Common myeloid progenitor, CD34-positive (primary cell): ENCODE data around the gene SLIT2.

ENCODE experiments used
- CTCF ChIA-PET: fragments of 350-600 bp; sonication (Branson Sonifier 250); formaldehyde crosslinking; loops from one replicate; lab custom pipeline; 2021; ENCODE audit warnings: antibody characterized with exemption; lab: Charles Lee
- POLR2A ChIA-PET: fragments of 350-600 bp; sonication (Branson Sonifier 250); formaldehyde crosslinking; loops from one replicate; lab custom pipeline; 2021; ENCODE audit warnings: antibody characterized with exemption; lab: Charles Lee
- DNase-seq, 3 donors: peaks; one replicate each; pipeline versions ENCODE4 v3.0.0 to v3.0.0-alpha.2; 2013
- H3K27ac ChIP-seq, 2 experiments: 1 replicate in 1 of 2; 2 replicates in 1 of 2; pipeline ENCODE4 v1.7.0; 2013; ENCODE audit warnings: inconsistent platforms in 2 of 2, low read length in 2 of 2, mild to moderate bottlenecking in 2 of 2, low read depth in 1 of 2, moderate library complexity in 1 of 2; ENCODE audit not compliant: severe bottlenecking in 2 of 2, insufficient read depth in 1 of 2, poor library complexity in 1 of 2
- H3K27me3 ChIP-seq, 5 experiments: replicated peaks in 2 of 5; 1 replicate in 3 of 5; 2 replicates in 2 of 5; pipeline versions ENCODE4 v1.6.1 to v1.7.0; 2013; ENCODE audit warnings: low read length in 4 of 5, mild to moderate bottlenecking in 2 of 5, moderate library complexity in 2 of 5, inconsistent platforms in 1 of 5; ENCODE audit not compliant: insufficient read depth in 5 of 5, control insufficient read depth in 4 of 5
- H3K36me3 ChIP-seq, 4 experiments: 1 replicate in 2 of 4; 2 replicates in 2 of 4; pipeline versions ENCODE4 v1.6.1 to v1.7.0; 2013; ENCODE audit warnings: low read length in 3 of 4, control low read depth in 1 of 4, mild to moderate bottlenecking in 1 of 4; ENCODE audit not compliant: control insufficient read depth in 4 of 4, insufficient read depth in 4 of 4
- H3K4me1 ChIP-seq, 4 experiments: 1 replicate in 3 of 4; 2 replicates in 1 of 4; pipeline versions ENCODE4 v1.6.1 to v1.7.1; 2013; ENCODE audit warnings: low read length in 3 of 4, mild to moderate bottlenecking in 3 of 4, control low read depth in 1 of 4, inconsistent platforms in 1 of 4, moderate library complexity in 1 of 4; ENCODE audit not compliant: control insufficient read depth in 4 of 4, insufficient read depth in 4 of 4; ENCODE audit errors: control extremely low read depth in 1 of 4
- H3K4me3 ChIP-seq, 7 experiments: 1 replicate in 4 of 7; 2 replicates in 3 of 7; pipeline versions ENCODE4 v1.5.1 to v1.7.0; 2013; ENCODE audit warnings: mild to moderate bottlenecking in 7 of 7, low read length in 6 of 7, moderate library complexity in 6 of 7, inconsistent platforms in 2 of 7, low read depth in 2 of 7, control low read depth in 1 of 7; ENCODE audit not compliant: insufficient read depth in 4 of 7, control insufficient read depth in 1 of 7; ENCODE audit errors: extremely low read depth in 1 of 7
- H3K9me3 ChIP-seq, 5 experiments: 1 replicate in 4 of 5; 2 replicates in 1 of 5; pipeline versions ENCODE4 v1.6.1 to v1.7.1; 2013; ENCODE audit warnings: low read length in 4 of 5, mild to moderate bottlenecking in 2 of 5, inconsistent platforms in 1 of 5, low read depth in 1 of 5, moderate library complexity in 1 of 5; ENCODE audit not compliant: control insufficient read depth in 4 of 5, insufficient read depth in 2 of 5; ENCODE audit errors: control extremely low read depth in 1 of 5
- WGBS: methylation state at CpG from one replicate; pipeline ENCODE4 v1.1.5; 2013; ENCODE audit not compliant: insufficient coverage; 5-methylcytosine and 5-hydroxymethylcytosine counted together

SLIT2 gene

GRCh38 chr4:20298986-20299385 is 47.3 kb downstream of the SLIT2 start:
- no peaks in the 10 kb centered on the region for H3K9me3 ChIP-seq
- H3K27ac ChIP-seq = no peak overlapping the region
- no peak for DNase-seq
- peaks cover 0 to 7% (median 0%) of the 10 kb centered on the region in 5 experiments for H3K27me3 ChIP-seq
- no peaks in the 10 kb centered on the region for H3K36me3 ChIP-seq
- POLR2A ChIA-PET = interaction anchor here (0.6 kb wide), 1 partner anchor 705 kb away, joined by 3 read pairs; no protein-coding TSS in a partner anchor
- no peak overlapping the region for H3K4me3 ChIP-seq
- CTCF ChIA-PET = no interaction called here
- H3K4me1 ChIP-seq = no peaks in the 10 kb centered on the region

GRCh38 chr4:20299515-20299914 is 47.8 kb downstream of the SLIT2 start:
- Histone ChIP-seq H3K36me3 (no peaks in the 10 kb centered on the region), H3K9me3 (no peaks in the 10 kb centered on the region), H3K27me3 (peaks cover 0 to 7% (median 0%) of the 10 kb centered on the region in 5 experiments), H3K27ac (no peak overlapping the region), H3K4me1 (no peaks in the 10 kb centered on the region), H3K4me3 (no peak overlapping the region)
- WGBS = 100% methylated on average over 1 of the region's 3 CpGs
- ChIA-PET CTCF (no interaction called here), POLR2A (no interaction called here)
- no peak for DNase-seq

GRCh38 chr4:20301161-20301560 is 49.5 kb downstream of the SLIT2 start:
- Histone ChIP-seq H3K27me3 (peaks cover 0 to 7% (median 0%) of the 10 kb centered on the region in 5 experiments), H3K27ac (no peak overlapping the region), H3K4me1 (no peaks in the 10 kb centered on the region), H3K4me3 (no peak overlapping the region), H3K36me3 (no peaks in the 10 kb centered on the region), H3K9me3 (no peaks in the 10 kb centered on the region)
- 83% methylated on average over 1 of the region's 2 CpGs for WGBS
- DNase-seq = no peak
- ChIA-PET CTCF (no interaction called here), POLR2A (no interaction called here)
